Measurements from ENCODE around the gene SLC6A20.

SLC6A20 gene

GRCh38 chr3:45795882-45796765 is at the start of gene SLC6A20:
Gene SLC6A20 (minus strand): TSS chr3:45796536. CDS start chr3:45796419, 117 bp downstream.
- DNase-seq = no peak

GRCh38 chr3:45844616-45845015 is 48.3 kb upstream of the SLC6A20 start:
- no peak for DNase-seq

- DNase-seq = no peak
Measured at GRCh38 chr3:45842851-45843625, 46.7 kb upstream of the SLC6A20 start.

GRCh38 chr3:45841757-45842491 is 45.6 kb upstream of the SLC6A20 start, which contains the start of gene LZTFL1:
Gene LZTFL1 (minus strand): TSS chr3:45842119. CDS start chr3:45841991, 128 bp downstream.
- peak; percentile 89 for DNase-seq

GRCh38 chr3:45841420-45841756 is 45.1 kb upstream of the SLC6A20 start:
- DNase-seq = no peak

GRCh38 chr3:45838466-45838865 is 42.1 kb upstream of the SLC6A20 start:
- DNase-seq = no peak

- no peak for DNase-seq
Measured at GRCh38 chr3:45832699-45833098, 36.4 kb upstream of the SLC6A20 start.

- no peak for DNase-seq
Measured at GRCh38 chr3:45830121-45830520, 33.8 kb upstream of the SLC6A20 start.

- no peak for DNase-seq
Measured at GRCh38 chr3:45826908-45827307, 30.6 kb upstream of the SLC6A20 start.

GRCh38 chr3:45826321-45826720 is 30.0 kb upstream of the SLC6A20 start:
- no peak for DNase-seq

- no peak for DNase-seq
Measured at GRCh38 chr3:45821127-45821526, 24.8 kb upstream of the SLC6A20 start.

GRCh38 chr3:45819543-45819942 is 23.2 kb upstream of the SLC6A20 start:
- DNase-seq = no peak

- DNase-seq = peak; percentile 48
Measured at GRCh38 chr3:45817831-45818522, 21.6 kb upstream of the SLC6A20 start.

- DNase-seq = no peak
Measured at GRCh38 chr3:45816544-45816943, 20.2 kb upstream of the SLC6A20 start.

- no peak for DNase-seq
Measured at GRCh38 chr3:45814322-45814721, 18.0 kb upstream of the SLC6A20 start.

- DNase-seq = no peak
Measured at GRCh38 chr3:45807681-45808540, 11.6 kb upstream of the SLC6A20 start.

GRCh38 chr3:45807133-45807532 is 10.8 kb upstream of the SLC6A20 start:
- no peak for DNase-seq

- no peak for DNase-seq
Measured at GRCh38 chr3:45806072-45806471, 9.7 kb upstream of the SLC6A20 start.

GRCh38 chr3:45803252-45803935 is 7.1 kb upstream of the SLC6A20 start:
- DNase-seq = no peak

- no peak for DNase-seq
Measured at GRCh38 chr3:45802146-45802545, 5.8 kb upstream of the SLC6A20 start.

GRCh38 chr3:45800611-45801010 is 4.3 kb upstream of the SLC6A20 start:
- no peak for DNase-seq
